HFF-Myc (cell line): ENCODE measurements around the gene SCAMP1.

Experiments used
- DNase-seq: peaks from one replicate; pipeline ENCODE4 v3.0.0-alpha.2; 2011; ENCODE audit warnings: low read depth; ENCODE audit errors: extremely low read depth
- H3K4me3 ChIP-seq: replicated peaks from 2 replicates; pipeline ENCODE4 v1.5.1; 2011; ENCODE audit warnings: low read depth, mild to moderate bottlenecking, control low read depth, low read length
- CTCF ChIP-seq: IDR thresholded peaks from 2 replicates; pipeline ENCODE4 v1.5.1; 2012; ENCODE audit warnings: mild to moderate bottlenecking, low read depth, low read length, control low read depth; ENCODE audit errors: missing control alignments

SCAMP1 gene

DNA sequence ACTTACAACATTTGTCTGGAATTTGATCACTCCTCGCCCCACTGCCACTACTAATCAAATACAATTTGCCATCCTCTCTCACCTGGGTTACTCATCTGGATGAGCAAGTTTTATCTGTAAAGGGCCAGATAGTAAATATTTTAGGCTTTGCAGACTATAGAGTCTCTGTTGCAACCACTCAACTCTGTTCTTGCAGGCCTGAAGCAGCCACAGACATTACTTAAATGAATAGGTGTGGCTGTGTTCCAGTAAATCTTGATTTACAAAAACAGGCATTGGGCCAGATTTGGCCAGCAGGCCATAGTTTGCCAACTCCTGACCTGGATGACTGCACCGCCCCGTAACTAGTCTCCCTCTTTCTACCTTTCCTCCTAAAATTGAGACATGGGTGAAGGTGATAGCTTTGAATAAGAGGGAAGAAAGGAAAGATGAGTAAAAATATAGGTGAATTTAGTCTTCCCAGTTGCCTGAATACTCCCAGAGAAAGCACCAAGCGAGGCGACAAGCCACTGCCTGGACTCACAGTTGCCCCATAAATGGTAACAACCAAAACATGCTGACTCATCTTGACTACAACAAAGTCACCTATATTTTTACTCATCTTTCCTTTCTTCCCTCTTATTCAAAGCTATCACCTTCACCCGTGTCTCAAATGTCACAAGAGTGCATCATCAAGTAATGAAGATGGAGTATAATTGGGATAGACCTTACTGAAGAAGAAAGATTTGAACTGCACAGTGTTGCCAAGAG, 32.5 kb upstream of the SCAMP1 start:
- H3K4me3 ChIP-seq = no peak overlapping the region
- TF ChIP-seq CTCF = no peak
- DNase-seq = no peak

DNA sequence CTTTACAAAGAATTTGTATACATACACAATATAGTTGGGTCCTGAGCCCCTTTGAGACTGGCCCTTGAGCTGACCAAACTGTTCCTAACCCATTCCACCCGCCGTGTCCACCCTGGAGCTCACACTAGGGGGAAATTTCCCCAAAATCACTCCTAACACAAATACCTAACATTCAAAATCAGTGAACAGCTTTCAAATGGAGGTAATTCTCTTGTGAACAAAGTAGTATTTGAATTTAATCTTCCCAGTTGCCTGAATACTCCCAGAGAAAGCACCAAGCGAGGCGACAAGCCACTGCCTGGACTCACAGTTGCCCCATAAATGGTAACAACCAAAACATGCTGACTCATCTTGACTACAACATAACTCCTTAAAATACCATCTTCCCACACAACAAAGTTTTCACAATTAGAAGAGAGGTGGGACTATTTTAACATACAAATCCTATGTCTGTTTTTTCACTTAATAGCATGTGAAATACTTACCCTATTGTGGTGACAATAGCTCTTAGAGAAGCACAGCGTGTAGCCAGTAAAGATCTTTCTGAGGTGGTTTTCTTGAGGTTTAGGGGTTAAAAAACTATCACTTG, 31.7 kb upstream of the SCAMP1 start:
- DNase-seq = no peak
- no peak for TF ChIP-seq CTCF
- H3K4me3 ChIP-seq = no peak overlapping the region

DNA sequence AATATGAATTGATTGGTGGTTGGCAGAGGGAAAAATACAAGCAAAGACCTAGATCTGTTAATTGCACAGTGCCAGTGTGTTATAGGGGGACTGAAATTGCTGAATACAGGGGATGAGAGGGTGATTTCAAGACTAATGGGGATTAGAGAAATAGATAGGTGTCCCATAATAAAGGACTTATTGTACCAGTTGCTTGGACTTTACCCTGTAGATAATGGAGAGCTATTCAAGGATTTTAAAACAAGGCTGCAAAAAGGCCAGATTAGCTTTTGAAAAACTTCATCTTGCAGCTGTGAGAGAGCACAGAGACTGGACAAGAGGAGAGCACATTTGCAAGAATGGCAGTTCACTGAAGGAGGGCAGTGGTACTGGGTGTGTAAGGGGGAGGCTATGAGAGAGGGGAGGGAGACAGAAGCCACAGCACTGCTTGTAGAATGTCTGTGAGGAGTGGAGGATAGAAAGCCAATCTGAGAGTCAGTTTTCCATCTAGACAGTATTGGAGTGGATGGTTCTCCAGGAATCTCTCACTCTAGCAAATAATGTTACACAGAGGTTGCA, 28.8 kb upstream of the SCAMP1 start:
- no peak for TF ChIP-seq CTCF
- no peak for DNase-seq
- no peak overlapping the region for H3K4me3 ChIP-seq

DNA sequence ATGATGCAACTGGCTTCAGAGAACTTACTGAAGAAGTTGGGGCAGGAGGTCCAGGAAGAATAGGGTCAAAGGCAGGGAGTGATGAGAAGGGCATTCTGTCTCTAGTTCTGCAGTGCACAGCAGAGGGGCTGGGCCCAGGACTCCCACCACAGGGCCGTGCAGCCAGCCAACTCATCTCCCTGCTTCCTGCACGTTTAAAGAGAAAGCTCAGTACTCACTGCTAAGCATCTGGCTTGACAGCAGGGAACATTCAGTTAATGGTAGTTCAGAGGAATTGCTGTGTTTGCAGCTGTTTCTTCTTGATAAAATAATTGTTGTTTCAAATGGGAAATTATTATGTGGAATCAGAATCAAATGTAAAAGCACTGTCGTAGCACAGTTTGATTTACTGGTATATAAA, 25.6 kb upstream of the SCAMP1 start:
- H3K4me3 ChIP-seq = no peak overlapping the region
- DNase-seq = no peak
- TF ChIP-seq CTCF = no peak

DNA sequence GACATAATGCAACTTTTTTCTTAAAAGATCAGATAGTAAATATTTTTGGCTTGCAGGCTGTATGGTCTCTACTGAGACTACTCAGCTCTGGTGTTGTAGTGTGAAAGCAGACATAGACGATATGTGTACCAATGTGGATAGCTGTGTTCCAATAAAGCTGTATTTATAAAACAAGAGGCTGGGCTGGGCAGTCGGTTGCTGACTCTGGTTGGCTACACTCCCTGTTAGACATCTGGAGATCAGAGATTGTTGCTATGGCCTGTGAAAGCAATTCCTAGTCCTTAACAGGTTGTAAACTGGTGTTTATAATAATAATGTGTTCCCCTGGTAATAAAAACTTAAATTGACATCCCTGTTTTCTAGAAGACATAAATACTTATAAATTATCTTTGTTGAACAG, 24.4 kb upstream of the SCAMP1 start:
- H3K4me3 ChIP-seq = no peak overlapping the region
- no peak for DNase-seq
- no peak for TF ChIP-seq CTCF

DNA sequence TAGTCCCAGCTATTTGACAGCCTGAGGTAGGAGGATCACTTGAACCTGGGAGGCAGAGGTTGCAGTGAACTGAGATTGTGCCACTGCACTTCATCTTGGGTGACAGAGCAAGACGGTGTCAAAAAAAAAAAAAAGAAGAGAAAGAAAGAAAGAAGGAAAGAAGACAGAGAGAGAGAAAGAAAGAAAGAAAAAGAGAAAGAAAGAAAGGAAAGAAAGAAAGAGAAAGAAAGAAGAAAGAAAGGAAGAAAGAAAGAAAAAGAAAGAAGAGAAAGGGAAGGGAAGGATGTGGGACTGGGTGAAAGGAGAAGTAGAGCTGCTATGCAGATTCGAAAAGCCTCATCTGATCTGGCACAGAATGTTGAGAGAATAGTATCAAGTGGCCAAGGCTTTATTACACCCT, 23.7 kb upstream of the SCAMP1 start:
- no peak for DNase-seq
- no peak for TF ChIP-seq CTCF
- no peak overlapping the region for H3K4me3 ChIP-seq
